Measurements from ENCODE around the gene PPM1A.

GRCh38 chr14:60248697-60249318 lies at the start of gene PPM1A:
- TF ChIP-seq CTCF (IDR thresholded peaks at IDR 0.05; ENCODE audit: low read length): no peak
- no peak for TF ChIP-seq EZH2 (IDR thresholded peaks at IDR 0.05; ENCODE audit: borderline replicate concordance, low read length)

Measured in OCI-LY1 (cell line).